ENCODE results near the gene PAM. TPM values are rescaled to one million over a fixed set of nuclear protein-coding genes. Genes with fewer than 3 reads are reported as not detected.

Gene PAM
- total RNA-seq, 1 donor from 2014 or later: 1,055 TPM

- intact Hi-C loops (cut with micrococcal nuclease): no loop called here
- ATAC-seq (no peak), DNase-seq (no peak)
Measured at GRCh38 chr5:102916109-102916508, 161.0 kb downstream of the PAM start.

GRCh38 chr5:102918986-102919610 is 164.0 kb downstream of the PAM start:
- intact Hi-C loops (cut with micrococcal nuclease): no loop called here
- no peak for ATAC-seq

GRCh38 chr5:102920762-102921161 is 165.7 kb downstream of the PAM start:
- no peak for ATAC-seq
- DNase-seq: no peak
- intact Hi-C loops (cut with micrococcal nuclease): no loop called here

More at GRCh38 chr5:102918986-102919610, 164.0 kb downstream of the PAM start:
- no peak for DNase-seq

- ATAC-seq (no peak), DNase-seq (no peak)
- intact Hi-C loops (cut with micrococcal nuclease): no loop called here
Measured at GRCh38 chr5:102921341-102922044, 166.4 kb downstream of the PAM start.

- peak; percentile 17 for ATAC-seq
- DNase-seq: no peak
- intact Hi-C loops (cut with micrococcal nuclease): no loop called here
Measured at GRCh38 chr5:102922111-102922720, 167.1 kb downstream of the PAM start.

GRCh38 chr5:102922799-102923477 is 167.8 kb downstream of the PAM start:
- no peak for DNase-seq
- intact Hi-C loops (cut with micrococcal nuclease): no loop called here
- ATAC-seq: peak; percentile 42

- intact Hi-C loops (cut with micrococcal nuclease): no loop called here
- no peak for ATAC-seq
- DNase-seq: no peak
Measured at GRCh38 chr5:102924963-102925362, 169.9 kb downstream of the PAM start.

- intact Hi-C loops (cut with micrococcal nuclease): no loop called here
- ATAC-seq: no peak
- DNase-seq: no peak
Measured at GRCh38 chr5:102927007-102927406, 171.9 kb downstream of the PAM start.

- DNase-seq (no peak), ATAC-seq (no peak)
- intact Hi-C loops (cut with micrococcal nuclease): no loop called here
Measured at GRCh38 chr5:102930244-102930643, 175.1 kb downstream of the PAM start.

GRCh38 chr5:102931085-102931725 is 176.1 kb downstream of the PAM start:
- DNase-seq: no peak
- ATAC-seq: no peak
- intact Hi-C loops (cut with micrococcal nuclease): no loop called here

- intact Hi-C loops (cut with micrococcal nuclease): no loop called here
- ATAC-seq (peak; percentile 56), DNase-seq (no peak)
Measured at GRCh38 chr5:102932781-102933180, 177.7 kb downstream of the PAM start.

- ATAC-seq (peak; percentile 35), DNase-seq (no peak)
- intact Hi-C loops (cut with micrococcal nuclease): no loop called here
Measured at GRCh38 chr5:102933316-102933715, 178.2 kb downstream of the PAM start.

- ATAC-seq: peak; percentile 43
- intact Hi-C loops (cut with micrococcal nuclease): no loop called here
- no peak for DNase-seq
Measured at GRCh38 chr5:102933721-102934459, 178.8 kb downstream of the PAM start.

- ATAC-seq (no peak), DNase-seq (no peak)
- intact Hi-C loops (cut with micrococcal nuclease): no loop called here
Measured at GRCh38 chr5:102937894-102938293, 182.8 kb downstream of the PAM start.

GRCh38 chr5:102941111-102941510 is 186.0 kb downstream of the PAM start:
- intact Hi-C loops (cut with micrococcal nuclease): no loop called here
- no peak for ATAC-seq
- no peak for DNase-seq

GRCh38 chr5:102946414-102946813 is 191.3 kb downstream of the PAM start:
- no peak for ATAC-seq

GRCh38 chr5:102946971-102947370 is 191.9 kb downstream of the PAM start:
- intact Hi-C loops (cut with micrococcal nuclease): no loop called here
- ATAC-seq: peak; percentile 96
- peak; percentile 29 for DNase-seq

More at GRCh38 chr5:102946414-102946813, 191.3 kb downstream of the PAM start:
- intact Hi-C loops (cut with micrococcal nuclease): no loop called here
- no peak for DNase-seq

- no peak for DNase-seq
- intact Hi-C loops (cut with micrococcal nuclease): no loop called here
- ATAC-seq: no peak
Measured at GRCh38 chr5:102955488-102955887, 200.4 kb downstream of the PAM start.

GRCh38 chr5:102956599-102956998 is 201.5 kb downstream of the PAM start:
- DNase-seq (no peak), ATAC-seq (no peak)
- intact Hi-C loops (cut with micrococcal nuclease): no loop called here

Measured in left ventricle myocardium superior (tissue), 1 donor.